ENCODE data around the gene THUMPD3. TPM values are rescaled to one million over a fixed set of nuclear protein-coding genes. Genes with fewer than 3 reads are reported as not detected.

THUMPD3 gene
- total RNA-seq, 1 experiment from 2014 or later = 32.0 TPM

GRCh38 chr3:9396301-9396631 is 33.4 kb downstream of the THUMPD3 start:
- peak; percentile 84 for DNase-seq (ENCODE audit: low spot score)
- in situ Hi-C loops (cut with HindIII; ENCODE audit: low sequenced_read_pairs) = no loop called here

DNA sequence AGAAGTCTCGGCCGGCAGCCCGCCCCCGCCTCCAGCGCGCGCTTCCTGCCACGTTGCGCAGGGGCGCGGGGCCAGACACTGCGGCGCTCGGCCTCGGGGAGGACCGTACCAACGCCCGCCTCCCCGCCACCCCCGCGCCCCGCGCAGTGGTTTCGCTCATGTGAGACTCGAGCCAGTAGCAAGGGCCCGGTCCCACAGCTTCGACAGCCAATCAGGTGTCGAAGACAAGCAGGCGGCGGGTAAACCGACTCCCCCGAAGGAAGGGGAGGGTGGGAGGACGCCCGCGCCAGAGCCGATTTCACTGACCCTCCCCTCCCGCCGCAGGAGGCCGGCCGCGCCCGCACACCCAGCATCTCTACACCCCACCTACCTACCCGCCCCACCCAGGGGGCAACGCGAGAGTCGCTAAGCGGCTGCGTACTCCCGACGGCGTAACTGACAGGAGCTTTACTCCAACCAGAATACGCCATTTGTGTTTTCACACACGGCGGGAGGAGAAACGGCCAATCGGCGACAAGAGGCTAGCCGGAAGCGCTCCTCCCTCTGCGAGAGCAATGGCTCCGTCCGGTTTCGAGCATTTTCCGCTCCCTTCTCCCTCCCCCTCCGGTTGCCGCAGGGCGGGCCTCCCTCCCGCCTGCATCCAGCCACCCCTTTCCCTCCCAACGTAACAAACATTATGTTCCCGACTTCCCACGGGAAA is 33.9 kb downstream of the THUMPD3 start:
- peak; percentile 99 for DNase-seq (ENCODE audit: low spot score)
- in situ Hi-C loops (cut with HindIII; ENCODE audit: low sequenced_read_pairs) = no loop called here

GRCh38 chr3:9397332-9397905 is 34.6 kb downstream of the THUMPD3 start, which contains the start of gene SETD5:
TSS of gene SETD5 (plus strand) at chr3:9397615. CDS start at chr3:9428939, 31,324 bp downstream.
- in situ Hi-C loops (cut with HindIII; ENCODE audit: low sequenced_read_pairs) = no loop called here
- peak; percentile 96 for DNase-seq (ENCODE audit: low spot score)

DNA sequence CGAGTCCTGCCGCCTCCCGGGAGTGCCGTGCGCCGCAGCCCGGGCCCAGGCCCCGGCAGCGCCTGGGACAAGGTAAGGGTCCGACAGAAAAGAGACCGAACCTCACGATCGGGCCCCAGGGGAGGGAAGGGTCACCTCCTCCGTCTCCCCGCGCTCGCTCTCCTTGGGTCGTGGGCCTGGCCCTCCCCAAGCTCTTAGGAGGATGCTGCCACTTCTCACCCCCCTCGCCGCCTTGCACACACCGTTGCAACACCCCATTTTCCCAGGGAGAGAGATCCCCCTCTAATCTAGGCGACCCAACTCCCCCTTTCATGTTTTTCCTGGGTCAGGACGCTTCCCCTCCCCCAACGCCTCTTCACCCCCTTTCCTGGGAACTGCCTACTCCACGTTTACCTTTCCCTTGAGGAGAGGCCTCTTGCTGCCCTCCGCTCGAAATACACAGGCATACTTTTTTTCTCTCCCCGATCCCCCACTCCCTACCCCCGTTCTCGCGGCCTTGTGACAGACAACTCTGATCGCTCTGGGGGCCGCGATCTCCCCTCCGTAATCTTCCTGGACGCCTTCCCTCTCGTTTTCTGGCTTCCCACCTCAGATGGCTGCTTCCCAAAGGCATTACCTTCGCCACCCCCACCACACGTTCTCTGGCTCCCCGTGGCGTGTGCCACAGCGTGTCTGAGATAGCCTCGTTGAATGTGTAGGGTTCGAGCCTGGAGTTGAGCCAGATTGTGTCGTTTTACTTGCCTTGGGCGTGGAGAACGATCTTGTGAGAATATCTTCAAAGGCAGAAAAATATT is 35.2 kb downstream of the THUMPD3 start:
- DNase-seq (ENCODE audit: low spot score) = peak; percentile 43
- in situ Hi-C loops (cut with HindIII; ENCODE audit: low sequenced_read_pairs) = no loop called here

- peak; percentile 41 for DNase-seq (ENCODE audit: low spot score)
- in situ Hi-C loops (cut with HindIII; ENCODE audit: low sequenced_read_pairs) = no loop called here
Observed at GRCh38 chr3:9398700-9399336, 36.0 kb downstream of the THUMPD3 start.

DNA sequence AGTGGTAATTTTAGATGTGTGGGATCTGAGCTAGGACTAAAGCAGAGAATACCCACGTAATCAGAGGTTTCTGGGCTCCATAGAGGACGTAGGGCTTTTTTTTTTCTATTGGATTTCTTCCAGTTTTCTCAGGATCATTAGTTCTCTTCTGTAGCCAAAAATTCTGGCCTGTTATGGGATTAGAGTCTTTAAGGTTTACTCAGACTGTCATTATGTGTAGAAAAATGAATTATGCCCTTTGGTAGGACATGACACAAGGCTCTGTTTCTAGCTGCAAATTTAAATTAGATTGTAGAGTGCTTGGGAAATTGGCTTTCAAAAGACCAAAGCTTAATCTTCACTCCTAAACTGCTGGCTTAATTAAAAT is 36.5 kb downstream of the THUMPD3 start:
- in situ Hi-C loops (cut with HindIII; ENCODE audit: low sequenced_read_pairs) = no loop called here
- DNase-seq (ENCODE audit: low spot score) = no peak

GRCh38 chr3:9399746-9400145 is 36.9 kb downstream of the THUMPD3 start:
- in situ Hi-C loops (cut with HindIII; ENCODE audit: low sequenced_read_pairs) = no loop called here
- peak; percentile 73 for DNase-seq (ENCODE audit: low spot score)

- no peak for DNase-seq (ENCODE audit: low spot score)
- in situ Hi-C loops (cut with HindIII; ENCODE audit: low sequenced_read_pairs) = no loop called here
Observed at GRCh38 chr3:9400616-9401015, 37.8 kb downstream of the THUMPD3 start.

GRCh38 chr3:9401986-9402385 is 39.1 kb downstream of the THUMPD3 start:
- in situ Hi-C loops (cut with HindIII; ENCODE audit: low sequenced_read_pairs) = no loop called here

DNA sequence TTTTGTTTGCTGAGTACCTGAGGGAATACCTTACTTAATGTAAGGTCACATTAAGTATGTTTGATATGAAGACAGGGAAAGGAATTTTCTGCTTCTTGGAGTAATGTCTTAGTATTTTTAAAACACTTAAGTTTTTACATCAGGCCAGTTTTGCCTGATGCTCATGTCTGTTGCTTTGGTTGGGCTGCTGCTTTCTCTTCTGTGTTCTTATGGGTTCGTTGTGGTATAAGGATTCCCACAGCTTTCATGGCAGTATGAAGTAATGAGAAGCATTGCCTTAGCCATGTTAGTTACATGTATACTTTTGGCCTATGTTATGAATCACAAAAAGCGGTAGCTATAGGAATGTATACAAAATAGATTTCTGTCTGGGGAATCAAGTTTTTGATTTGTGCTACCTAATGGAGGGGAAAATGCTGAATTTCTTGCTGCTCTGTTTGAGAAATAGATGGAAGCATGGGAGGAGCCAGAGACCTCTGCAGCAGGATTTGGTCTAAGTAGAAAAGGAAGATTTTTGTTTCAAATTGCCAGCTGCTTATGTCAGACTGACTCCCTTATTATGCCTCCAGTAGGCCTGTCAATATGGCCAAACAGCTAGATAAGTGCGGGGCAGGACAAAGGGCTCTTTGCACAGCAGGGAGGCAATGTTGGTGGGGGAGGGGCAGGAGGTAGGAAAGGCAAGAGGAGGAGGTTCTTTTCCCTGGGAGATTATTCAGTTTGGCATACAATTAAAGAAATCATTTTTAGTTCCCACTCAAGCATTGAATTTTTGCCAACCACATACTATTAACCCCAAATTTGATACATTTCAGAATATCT is 39.8 kb downstream of the THUMPD3 start:
- no peak for DNase-seq (ENCODE audit: low spot score)
- in situ Hi-C loops (cut with HindIII; ENCODE audit: low sequenced_read_pairs) = no loop called here

More at GRCh38 chr3:9401986-9402385, 39.1 kb downstream of the THUMPD3 start:
- DNase-seq (ENCODE audit: low spot score) = no peak

DNA sequence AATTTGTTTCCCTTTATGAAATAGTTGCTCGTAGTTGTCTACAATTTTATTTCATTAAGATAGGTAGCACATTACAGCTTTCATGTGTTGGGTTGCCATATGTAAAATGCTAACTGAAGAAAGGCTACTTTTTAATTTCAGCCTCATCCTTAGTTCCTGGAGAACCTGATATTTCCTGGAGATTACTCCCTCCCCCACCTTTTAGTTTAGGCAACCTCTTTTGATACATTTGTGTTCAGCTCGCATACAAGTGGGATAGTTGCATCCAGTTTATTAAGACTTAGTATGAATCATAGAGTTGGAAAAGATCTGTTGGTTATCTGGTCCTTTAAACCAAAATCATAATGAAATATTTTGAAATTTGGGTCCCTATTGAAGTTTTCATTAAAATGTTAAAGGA is 40.6 kb downstream of the THUMPD3 start:
- in situ Hi-C loops (cut with HindIII; ENCODE audit: low sequenced_read_pairs) = no loop called here

DNA sequence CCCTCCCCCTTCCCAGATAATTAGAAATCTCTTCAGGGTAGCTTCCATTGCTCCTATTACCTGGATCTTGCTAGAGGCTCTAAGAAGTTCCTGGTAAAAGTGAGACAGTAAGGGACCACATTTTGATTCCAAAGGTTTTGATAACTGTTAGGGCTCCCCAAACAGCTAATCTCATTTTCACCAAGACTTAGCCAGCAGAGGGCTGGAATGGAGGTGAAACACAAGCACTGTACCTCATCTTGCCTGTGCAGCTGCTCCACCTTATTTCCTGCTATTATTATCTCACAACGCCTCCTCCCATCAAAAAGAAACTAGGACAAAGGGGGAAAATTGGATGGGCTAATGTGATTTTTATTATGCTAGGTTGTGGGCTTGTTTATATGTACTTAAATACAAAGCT is 41.8 kb downstream of the THUMPD3 start:
- DNase-seq (ENCODE audit: low spot score) = peak; percentile 46
- in situ Hi-C loops (cut with HindIII; ENCODE audit: low sequenced_read_pairs) = no loop called here

More for the DNA sequence above, 40.6 kb downstream of the THUMPD3 start:
- DNase-seq (ENCODE audit: low spot score) = no peak

DNA sequence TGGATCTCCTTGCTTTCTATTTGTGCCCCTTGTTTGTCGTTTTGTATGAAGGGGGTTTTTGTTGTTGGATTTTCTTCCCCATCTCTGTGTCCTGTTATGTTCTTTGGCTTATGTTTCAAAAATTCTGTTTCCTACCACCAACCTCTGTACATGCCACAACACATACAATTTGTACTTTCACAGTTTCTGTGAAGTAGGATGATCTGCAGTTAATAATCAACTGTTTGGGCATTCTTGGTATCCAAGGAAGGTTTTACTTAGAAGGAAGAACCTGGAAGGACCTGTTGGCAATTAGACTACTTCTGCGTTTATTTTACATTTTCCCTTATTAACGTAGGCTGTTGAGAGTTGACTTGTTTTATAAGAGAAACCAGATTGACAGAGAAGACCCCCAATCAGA is 42.9 kb downstream of the THUMPD3 start:
- no peak for DNase-seq (ENCODE audit: low spot score)
- in situ Hi-C loops (cut with HindIII; ENCODE audit: low sequenced_read_pairs) = no loop called here

- in situ Hi-C loops (cut with HindIII; ENCODE audit: low sequenced_read_pairs) = no loop called here
- no peak for DNase-seq (ENCODE audit: low spot score)
Observed at GRCh38 chr3:9406856-9407626, 44.2 kb downstream of the THUMPD3 start.

DNA sequence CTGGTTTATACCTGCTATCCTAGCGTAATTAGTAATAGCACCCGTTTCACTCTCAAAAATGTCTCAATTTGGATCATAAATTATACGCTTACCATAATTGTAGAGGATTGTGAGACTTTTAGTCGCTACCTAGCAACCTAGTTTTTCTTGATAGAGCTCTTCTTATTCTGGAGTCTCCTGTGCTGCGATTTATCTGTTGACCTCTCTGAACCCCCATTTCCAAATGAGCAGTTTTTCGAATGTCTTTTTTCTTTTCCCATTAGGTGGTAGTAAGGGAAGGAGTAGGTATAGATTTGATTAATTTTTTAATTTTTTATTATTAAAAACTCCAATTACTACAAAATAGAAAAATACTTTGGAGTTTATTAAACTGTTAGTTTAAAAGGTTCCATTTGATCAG is 45.2 kb downstream of the THUMPD3 start:
- no peak for DNase-seq (ENCODE audit: low spot score)
- in situ Hi-C loops (cut with HindIII; ENCODE audit: low sequenced_read_pairs) = no loop called here

GRCh38 chr3:9408546-9408945 is 45.7 kb downstream of the THUMPD3 start:
- in situ Hi-C loops (cut with HindIII; ENCODE audit: low sequenced_read_pairs) = no loop called here
- no peak for DNase-seq (ENCODE audit: low spot score)

- in situ Hi-C loops (cut with HindIII; ENCODE audit: low sequenced_read_pairs) = no loop called here
- DNase-seq (ENCODE audit: low spot score) = no peak
Observed at GRCh38 chr3:9409981-9410854, 47.4 kb downstream of the THUMPD3 start.
